DOHH2 (cell line): ENCODE data around the gene ALG5.

Source experiments
- H3F3A ChIP-seq: fragments of 200-600 bp; sonication (generic), shearing (Covaris generic); 2 replicates; pipeline ENCODE4 v1.6.0; 2016; ENCODE audit warnings: antibody characterized with exemption, mild to moderate bottlenecking; ENCODE audit not compliant: control insufficient read depth, insufficient read depth
- H3K27ac ChIP-seq: fragments of 200-600 bp; sonication (generic); 2 replicates; pipeline ENCODE4 v1.5.1; 2014; ENCODE audit warnings: low read depth, mild to moderate bottlenecking, low read length, moderate library complexity
- H3K27me3 ChIP-seq: fragments of 200-600 bp; sonication (generic); 2 replicates; pipeline ENCODE4 v1.6.1; 2014; ENCODE audit warnings: mild to moderate bottlenecking, low read length, mixed read lengths; ENCODE audit not compliant: control insufficient read depth
- H3K36me3 ChIP-seq: fragments of 200-600 bp; sonication (generic); 2 replicates; pipeline ENCODE4 v1.6.1; 2014; ENCODE audit warnings: mild to moderate bottlenecking, low read length, moderate library complexity, mixed read lengths; ENCODE audit not compliant: control insufficient read depth
- H3K4me1 ChIP-seq: fragments of 200-600 bp; sonication (generic); 2 replicates; pipeline ENCODE4 v1.6.1; 2014; ENCODE audit warnings: mild to moderate bottlenecking, low read length, mixed read lengths; ENCODE audit not compliant: control insufficient read depth
- H3K4me2 ChIP-seq: fragments of 200-600 bp; sonication (generic); 2 replicates; pipeline ENCODE4 v1.6.0; 2014; ENCODE audit warnings: mild to moderate bottlenecking, low read length, moderate library complexity
- H3K4me3 ChIP-seq: fragments of 200-600 bp; sonication (generic); 2 replicates; pipeline ENCODE4 v1.5.1; 2014; ENCODE audit warnings: mild to moderate bottlenecking, low read length, mixed read lengths
- H3K79me2 ChIP-seq: fragments of 200-600 bp; sonication (generic); 2 replicates; pipeline ENCODE4 v1.6.1; 2014; ENCODE audit warnings: mild to moderate bottlenecking, low read length, mixed read lengths; ENCODE audit not compliant: control insufficient read depth
- H3K9me2 ChIP-seq: fragments of 200-600 bp; sonication (generic); replicated peaks from 2 replicates; pipeline ENCODE4 v1.6.1; 2014; ENCODE audit warnings: mild to moderate bottlenecking, low read length, mixed read lengths; ENCODE audit not compliant: control insufficient read depth
- H3K9me3 ChIP-seq: fragments of 200-600 bp; sonication (generic); 2 replicates; pipeline ENCODE4 v1.6.1; 2014; ENCODE audit warnings: antibody characterized with exemption, low read length, mixed read lengths; ENCODE audit not compliant: control insufficient read depth, insufficient read depth
- H4K20me1 ChIP-seq: fragments of 200-600 bp; sonication (generic); 2 replicates; pipeline ENCODE4 v1.6.0; 2014; ENCODE audit warnings: low read depth, mild to moderate bottlenecking, antibody characterized with exemption, low read length, moderate library complexity; ENCODE audit not compliant: control insufficient read depth, insufficient read depth
- CTCF ChIP-seq: fragments of 200-600 bp; sonication (generic); IDR thresholded peaks from one replicate; pipeline ENCODE4 v1.5.1; 2014; ENCODE audit warnings: antibody characterized with exemption, mild to moderate bottlenecking, low read depth, low read length; ENCODE audit not compliant: poor library complexity, severe bottlenecking
- EZH2phosphoT487 ChIP-seq: fragments of 200-600 bp; sonication (generic); IDR thresholded peaks from 2 replicates; pipeline ENCODE4 v1.6.1; 2017; ENCODE audit warnings: borderline replicate concordance, mild to moderate bottlenecking, antibody characterized with exemption, low read length, moderate library complexity, mixed read lengths

ALG5 gene

DNA sequence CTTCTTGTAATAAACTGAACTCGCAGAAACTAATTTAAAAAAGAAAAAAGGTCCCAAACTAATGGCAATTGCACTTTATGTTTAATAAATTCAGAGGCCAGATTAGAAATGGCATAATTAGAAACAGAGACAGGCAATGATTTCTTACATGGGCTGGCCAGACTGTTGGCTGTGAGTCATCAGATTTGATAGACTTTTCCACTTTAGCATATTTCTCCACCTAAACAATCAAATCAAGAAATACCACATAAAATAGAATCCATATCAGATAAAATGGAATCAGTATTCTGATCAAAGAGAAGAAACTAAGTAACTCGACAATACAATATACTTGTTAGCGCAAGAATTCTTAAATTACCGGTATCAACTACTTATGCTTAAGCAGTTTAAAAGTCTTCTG is 30.5 kb upstream of the ALG5 start:
- Histone ChIP-seq H3K9me3 (no peaks in the 10 kb centered on the region), H3K4me1 (no peaks in the 10 kb centered on the region), H3K27me3 (no peaks in the 10 kb centered on the region), H3K27ac (no peak overlapping the region), H3K4me3 (no peak overlapping the region), H3K9me2 (no peaks in the 10 kb centered on the region), H3K4me2 (no peak overlapping the region), H4K20me1 (no peaks in the 10 kb centered on the region), H3F3A (no peaks in the 10 kb centered on the region), H3K36me3 (peaks cover 78% of the 10 kb centered on the region), H3K79me2 (no peaks in the 10 kb centered on the region)
- no peak for TF ChIP-seq EZH2phosphoT487
- no peak for TF ChIP-seq CTCF

DNA sequence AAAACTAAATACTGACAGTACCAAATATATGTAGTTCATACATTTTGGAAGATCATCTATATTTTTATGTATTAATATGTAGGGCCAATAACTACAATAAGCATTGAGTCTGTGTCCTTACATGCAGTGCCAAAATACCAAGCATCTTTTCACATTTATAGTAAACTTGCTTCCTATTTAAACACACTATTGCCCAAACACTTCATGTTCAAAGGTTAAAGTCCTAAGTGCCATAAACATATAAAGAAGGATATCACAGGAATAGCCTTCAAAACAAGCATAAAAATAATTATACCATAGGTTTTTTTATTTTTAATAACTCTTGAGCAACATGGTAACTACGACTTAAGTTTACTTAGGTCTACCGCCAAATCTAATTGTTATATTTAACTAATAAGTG is 28.5 kb upstream of the ALG5 start:
- TF ChIP-seq CTCF (no peak), EZH2phosphoT487 (no peak)
- no peak overlapping the region for H3K27ac ChIP-seq

DNA sequence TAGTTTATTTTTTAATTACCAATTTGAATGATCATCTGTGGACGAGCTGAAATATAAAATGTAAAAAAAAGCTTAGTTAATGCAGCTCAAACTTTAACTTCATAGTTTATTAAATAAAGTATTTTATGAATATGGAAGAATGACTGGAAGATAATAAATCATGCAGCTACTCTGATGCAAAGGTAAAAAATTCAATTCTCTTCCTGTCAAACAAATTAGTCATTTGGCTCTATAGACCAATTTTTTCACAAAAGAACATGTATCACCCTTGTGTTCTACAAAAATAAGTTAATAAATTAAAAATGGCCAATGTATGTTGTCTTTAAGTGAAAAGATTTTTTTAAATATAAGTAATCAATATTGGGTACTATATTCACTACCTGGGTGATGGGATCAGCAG is 27.6 kb upstream of the ALG5 start:
- Histone ChIP-seq H3K27me3 (no peaks in the 10 kb centered on the region), H3K4me2 (no peak overlapping the region), H3K4me1 (peaks cover 5% of the 10 kb centered on the region), H3K9me2 (no peaks in the 10 kb centered on the region), H3K9me3 (no peaks in the 10 kb centered on the region), H4K20me1 (no peaks in the 10 kb centered on the region), H3F3A (no peaks in the 10 kb centered on the region), H3K27ac (no peak overlapping the region), H3K36me3 (peaks cover 75% of the 10 kb centered on the region), H3K4me3 (no peak overlapping the region), H3K79me2 (no peaks in the 10 kb centered on the region)
- no peak for TF ChIP-seq CTCF
- no peak for TF ChIP-seq EZH2phosphoT487

More for the DNA sequence above, 28.5 kb upstream of the ALG5 start:
- Histone ChIP-seq H3K9me3 (no peaks in the 10 kb centered on the region), H3K36me3 (peaks cover 75% of the 10 kb centered on the region), H3K4me3 (no peak overlapping the region), H3K4me1 (peaks cover 5% of the 10 kb centered on the region), H3F3A (no peaks in the 10 kb centered on the region), H3K4me2 (no peak overlapping the region), H3K27me3 (no peaks in the 10 kb centered on the region), H3K79me2 (no peaks in the 10 kb centered on the region), H4K20me1 (no peaks in the 10 kb centered on the region), H3K9me2 (no peaks in the 10 kb centered on the region)

GRCh38 chr13:37023871-37024270 is 24.7 kb upstream of the ALG5 start:
- no peak for TF ChIP-seq EZH2phosphoT487
- no peak for TF ChIP-seq CTCF
- Histone ChIP-seq H3K9me3 (no peaks in the 10 kb centered on the region), H3K4me1 (peaks cover 5% of the 10 kb centered on the region), H3K27ac (no peak overlapping the region), H3K36me3 (peaks cover 76% of the 10 kb centered on the region), H3K4me3 (no peak overlapping the region), H3K79me2 (no peaks in the 10 kb centered on the region), H3F3A (no peaks in the 10 kb centered on the region), H3K9me2 (no peaks in the 10 kb centered on the region), H4K20me1 (no peaks in the 10 kb centered on the region), H3K4me2 (no peak overlapping the region), H3K27me3 (no peaks in the 10 kb centered on the region)
